Duodenal mucosa (tissue), 2 donors: ENCODE measurements around the gene SUSD6.

Experiments used
- H3K27ac ChIP-seq: one replicate; pipeline ENCODE4 v1.7.0; 2013; ENCODE audit warnings: low read depth, low read length
- H3K27me3 ChIP-seq, 2 donors: one replicate each; pipeline ENCODE4 v1.7.0; 2013; ENCODE audit warnings: low read length in 2 of 2, control low read depth in 1 of 2; ENCODE audit not compliant: insufficient read depth in 2 of 2, control insufficient read depth in 1 of 2
- H3K36me3 ChIP-seq, 2 donors: one replicate each; pipeline ENCODE4 v1.7.0; 2013; ENCODE audit warnings: low read length in 2 of 2, control low read depth in 1 of 2; ENCODE audit not compliant: insufficient read depth in 2 of 2, control insufficient read depth in 1 of 2
- H3K4me1 ChIP-seq, 2 donors: one replicate each; pipeline ENCODE4 v1.7.0; 2013; ENCODE audit warnings: low read length in 2 of 2, control low read depth in 1 of 2; ENCODE audit not compliant: insufficient read depth in 2 of 2, control insufficient read depth in 1 of 2
- H3K4me3 ChIP-seq, 2 donors: one replicate each; pipeline ENCODE4 v1.7.0; 2013; ENCODE audit warnings: low read length in 2 of 2, low read depth in 1 of 2
- H3K9ac ChIP-seq, 2 donors: one replicate each; pipeline ENCODE4 v1.7.0; 2013; ENCODE audit warnings: low read length in 2 of 2, low read depth in 1 of 2
- H3K9me3 ChIP-seq, 2 donors: one replicate each; pipeline ENCODE4 v1.7.0; 2013; ENCODE audit warnings: low read length in 2 of 2, control low read depth in 1 of 2; ENCODE audit not compliant: control insufficient read depth in 1 of 2

Gene SUSD6

DNA sequence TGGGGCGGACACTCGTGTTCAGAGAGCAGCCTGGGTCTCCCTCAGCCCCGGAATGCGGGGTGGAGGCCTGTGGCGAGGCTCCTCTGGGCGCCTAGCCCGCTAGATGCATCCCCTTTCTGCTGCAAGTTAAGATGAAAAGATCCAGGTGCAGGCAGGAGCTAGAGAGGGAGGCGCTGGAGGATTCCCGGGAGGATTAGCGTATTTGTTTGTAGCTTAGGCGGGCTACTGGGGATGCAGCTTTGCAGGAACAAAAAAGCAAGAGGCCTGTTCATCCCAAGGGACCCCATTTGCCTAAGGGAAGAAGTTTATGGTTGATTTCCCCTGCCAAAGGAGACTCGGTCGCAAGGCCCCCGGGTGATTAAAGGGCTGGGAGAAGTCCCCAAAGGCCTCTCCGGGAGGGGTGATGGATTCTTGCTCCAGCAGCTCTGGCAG lies 37.5 kb upstream of the SUSD6 start:
- Histone ChIP-seq H3K9me3 (no peaks in the 10 kb centered on the region), H3K27me3 (peaks cover 43 to 52% of the 10 kb centered on the region in 2 donors), H3K4me3 (no peak overlapping the region), H3K4me1 (peaks cover 0 to 16% of the 10 kb centered on the region in 2 donors), H3K27ac (no peak overlapping the region), H3K9ac (no peak overlapping the region), H3K36me3 (no peaks in the 10 kb centered on the region)

DNA sequence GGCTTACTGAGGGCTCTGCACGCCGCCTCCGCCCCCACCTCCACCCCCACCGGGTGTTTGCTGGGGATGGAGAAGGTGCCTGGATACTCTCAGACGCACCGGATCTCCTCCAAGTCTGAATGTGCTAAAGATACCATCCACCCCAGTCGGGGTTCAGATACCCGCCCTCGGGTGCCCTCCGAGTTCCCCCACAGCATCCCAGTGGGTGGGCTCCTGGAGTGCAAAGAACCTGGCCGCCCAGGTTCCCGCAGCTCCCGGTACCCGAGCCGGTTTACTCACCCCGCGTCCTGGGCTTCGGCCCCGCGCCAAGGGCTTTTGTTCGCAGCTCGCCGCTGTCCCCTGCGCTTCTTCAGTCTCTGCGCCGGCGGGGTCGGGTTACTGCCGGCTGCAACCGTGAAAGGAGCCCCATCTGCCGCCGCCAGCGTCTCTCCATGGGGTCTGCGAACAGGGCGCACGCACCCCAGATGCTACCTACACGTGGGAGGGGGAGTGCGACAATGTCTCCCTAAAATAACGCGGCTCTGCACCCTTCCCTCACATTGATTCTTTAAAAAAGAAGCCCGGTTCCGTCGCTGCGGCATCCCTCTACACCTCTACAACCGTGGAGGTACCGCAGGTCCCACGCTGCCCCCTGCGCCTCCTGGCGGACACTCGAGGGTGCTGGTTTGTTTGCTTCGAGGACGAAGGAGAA lies 37.0 kb upstream of the SUSD6 start, which contains the start of gene CCDC177:
CCDC177 (minus strand) TSS at position 609 of the 691 bp plus-strand sequence. CDS start 1,249 bp downstream, outside the sequence.
- Histone ChIP-seq H3K9ac (no peak within 1 kb of the TSS), H3K27me3 (peaks cover 43 to 47% of the 10 kb centered on the region in 2 donors), H3K27ac (no peak within 1 kb of the TSS), H3K4me3 (peak within 1 kb of the TSS in 1 of 2 donors; percentile 48), H3K9me3 (no peaks in the 10 kb centered on the region), H3K4me1 (peaks cover 2 to 16% of the 10 kb centered on the region in 2 donors), H3K36me3 (no peaks in the 10 kb centered on the region)

DNA sequence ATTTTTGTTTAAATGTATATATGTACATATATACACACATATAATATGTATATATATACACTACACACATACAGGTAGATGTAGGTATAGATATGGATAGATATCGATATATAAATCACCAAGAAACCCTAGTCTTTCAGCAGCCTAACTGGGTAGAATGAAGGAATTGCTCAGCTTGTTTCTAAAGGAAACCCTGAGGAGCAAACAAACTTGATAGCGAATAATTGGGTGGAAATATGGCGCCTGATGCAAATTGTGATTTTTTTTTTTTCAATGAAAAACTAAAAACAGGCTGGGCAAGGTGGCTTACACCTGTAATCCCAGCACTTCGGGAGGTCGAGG lies 36.5 kb upstream of the SUSD6 start:
- Histone ChIP-seq H3K9me3 (no peaks in the 10 kb centered on the region), H3K27me3 (peaks cover 39 to 46% of the 10 kb centered on the region in 2 donors), H3K27ac (no peak overlapping the region), H3K36me3 (no peaks in the 10 kb centered on the region), H3K4me1 (peaks cover 7 to 20% of the 10 kb centered on the region in 2 donors), H3K4me3 (no peak overlapping the region), H3K9ac (no peak overlapping the region)

DNA sequence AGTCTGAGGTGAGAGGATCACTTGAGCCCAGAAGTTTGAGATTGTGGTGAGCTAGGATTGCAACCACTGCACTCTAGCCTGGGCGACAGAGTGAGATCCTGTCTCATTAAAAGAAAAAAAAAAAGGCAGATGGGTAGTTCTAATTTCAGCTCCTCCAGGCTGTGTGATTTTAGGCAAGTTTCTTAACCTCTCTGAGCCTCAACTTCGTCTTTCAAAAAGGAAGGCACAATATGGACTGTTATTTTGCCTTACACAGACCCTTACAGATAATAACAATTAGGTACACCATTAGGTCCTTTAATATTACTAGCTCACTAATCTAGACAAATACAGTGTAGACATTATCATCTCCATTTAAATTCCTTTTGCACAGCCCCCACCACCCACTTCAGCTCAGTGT lies 31.9 kb upstream of the SUSD6 start:
- Histone ChIP-seq H3K9me3 (no peaks in the 10 kb centered on the region), H3K36me3 (no peaks in the 10 kb centered on the region), H3K4me3 (no peak overlapping the region), H3K27me3 (peaks cover 9 to 10% of the 10 kb centered on the region in 2 donors), H3K9ac (no peak overlapping the region), H3K4me1 (peaks cover 11 to 12% of the 10 kb centered on the region in 2 donors), H3K27ac (no peak overlapping the region)

DNA sequence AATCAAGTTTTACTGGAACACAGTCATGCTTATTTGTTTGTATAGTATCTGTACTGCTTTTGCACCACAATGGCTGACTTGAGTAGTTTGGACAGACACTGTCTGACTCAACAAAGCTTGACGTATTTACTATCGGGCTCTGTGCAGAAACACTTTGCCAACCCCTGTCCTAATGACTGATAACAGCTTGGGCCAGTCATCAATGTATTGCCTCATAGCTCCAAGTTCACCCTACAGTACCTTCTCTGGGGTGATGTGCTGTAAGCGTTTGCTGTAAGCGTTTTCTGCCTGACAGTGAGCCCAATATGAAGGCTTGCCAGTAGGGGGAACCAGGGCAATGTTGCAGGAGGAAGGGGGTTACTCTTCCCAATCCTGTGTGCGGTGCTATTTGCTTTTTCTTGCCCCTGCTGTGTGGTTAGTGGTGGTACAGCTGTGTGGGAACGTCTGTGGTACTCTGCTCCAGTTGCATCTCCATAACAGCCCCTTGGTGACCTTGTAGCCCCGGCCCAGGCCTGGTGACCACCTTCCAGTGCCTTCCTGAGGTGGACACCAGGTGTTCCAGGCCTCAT lies 31.3 kb upstream of the SUSD6 start:
- Histone ChIP-seq H3K4me3 (no peak overlapping the region), H3K36me3 (no peaks in the 10 kb centered on the region), H3K27me3 (peaks cover 7% of the 10 kb centered on the region in 2 donors), H3K9ac (no peak overlapping the region), H3K4me1 (peaks cover 9 to 12% of the 10 kb centered on the region in 2 donors), H3K9me3 (no peaks in the 10 kb centered on the region), H3K27ac (no peak overlapping the region)

DNA sequence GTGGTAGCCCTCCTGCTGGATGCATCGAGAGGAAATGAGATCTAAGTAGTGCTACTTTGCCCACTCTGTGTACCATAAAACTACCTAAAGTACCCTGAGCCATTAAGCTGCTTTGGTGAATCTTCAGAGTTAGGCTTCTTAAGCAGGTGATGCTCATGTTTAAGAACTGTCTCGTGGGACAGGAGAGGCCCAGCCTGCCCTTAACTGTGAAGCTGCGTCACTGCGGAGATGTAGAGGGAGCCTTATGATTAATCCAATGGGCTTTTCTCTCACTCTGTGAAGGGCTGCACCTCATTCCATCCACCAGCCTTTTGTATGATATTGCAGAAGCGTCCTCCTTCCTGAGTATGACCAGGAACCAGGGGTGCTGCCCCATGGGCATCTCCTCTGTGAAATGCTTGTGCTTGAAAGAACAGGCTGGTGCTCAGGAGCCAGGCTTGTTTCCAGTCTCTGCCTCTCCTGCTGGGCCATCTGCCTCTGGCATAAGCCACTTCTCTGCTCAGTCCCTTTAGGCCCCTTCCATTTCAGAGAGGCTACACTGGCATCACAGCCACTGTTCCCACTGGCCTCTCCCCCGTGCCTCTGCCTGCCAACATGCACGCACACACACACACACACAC lies 30.0 kb upstream of the SUSD6 start:
- no peak overlapping the region for H3K9ac ChIP-seq
- H3K9me3 ChIP-seq: no peaks in the 10 kb centered on the region
- peaks cover 9 to 13% of the 10 kb centered on the region in 2 donors for H3K4me1 ChIP-seq
- H3K27ac ChIP-seq: no peak overlapping the region
- H3K27me3 ChIP-seq: peaks cover 3% of the 10 kb centered on the region in 2 donors
- no peaks in the 10 kb centered on the region for H3K36me3 ChIP-seq
- no peak overlapping the region for H3K4me3 ChIP-seq

DNA sequence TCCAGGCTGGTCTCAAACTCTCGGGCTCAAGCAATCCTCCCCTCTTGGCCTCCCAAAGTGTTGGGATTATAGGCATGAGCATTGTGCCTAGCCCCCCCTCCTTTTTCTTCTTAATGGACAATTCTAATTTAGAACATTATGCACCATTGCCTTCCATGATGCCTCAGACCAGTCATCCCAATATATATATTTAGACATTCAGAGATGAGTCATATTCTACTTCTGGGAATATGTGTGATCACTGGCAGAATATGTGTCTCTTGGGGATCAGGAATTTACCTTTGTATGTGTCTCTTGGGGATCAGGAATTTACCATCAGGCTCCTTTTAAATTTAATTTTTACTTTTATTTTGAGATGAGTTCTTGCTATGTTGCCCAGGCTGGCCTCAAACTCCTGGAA lies 29.2 kb upstream of the SUSD6 start:
- no peaks in the 10 kb centered on the region for H3K27me3 ChIP-seq
- H3K9ac ChIP-seq: no peak overlapping the region
- H3K4me1 ChIP-seq: peaks cover 11 to 19% of the 10 kb centered on the region in 2 donors
- H3K27ac ChIP-seq: no peak overlapping the region
- H3K9me3 ChIP-seq: no peaks in the 10 kb centered on the region
- H3K36me3 ChIP-seq: no peaks in the 10 kb centered on the region
- no peak overlapping the region for H3K4me3 ChIP-seq

DNA sequence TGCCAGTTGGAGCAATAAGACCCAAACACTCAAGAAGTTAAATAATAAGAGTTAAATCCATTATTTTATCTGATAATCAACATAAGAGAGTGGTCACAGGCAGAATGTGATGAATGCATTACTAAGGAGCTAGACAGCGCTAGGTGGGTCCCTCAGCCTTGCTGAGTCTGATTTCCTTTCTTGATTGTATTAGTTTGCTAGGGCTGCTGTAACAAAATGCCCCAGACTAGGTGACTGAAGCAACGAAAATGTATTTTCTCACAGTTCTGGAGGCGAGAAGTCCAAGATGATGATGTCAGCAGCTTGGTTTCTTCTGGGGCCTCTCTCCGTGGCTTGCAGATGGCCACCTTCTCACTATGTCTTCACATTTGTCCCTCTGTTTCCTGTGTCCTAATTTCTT lies 28.6 kb upstream of the SUSD6 start:
- no peaks in the 10 kb centered on the region for H3K9me3 ChIP-seq

DNA sequence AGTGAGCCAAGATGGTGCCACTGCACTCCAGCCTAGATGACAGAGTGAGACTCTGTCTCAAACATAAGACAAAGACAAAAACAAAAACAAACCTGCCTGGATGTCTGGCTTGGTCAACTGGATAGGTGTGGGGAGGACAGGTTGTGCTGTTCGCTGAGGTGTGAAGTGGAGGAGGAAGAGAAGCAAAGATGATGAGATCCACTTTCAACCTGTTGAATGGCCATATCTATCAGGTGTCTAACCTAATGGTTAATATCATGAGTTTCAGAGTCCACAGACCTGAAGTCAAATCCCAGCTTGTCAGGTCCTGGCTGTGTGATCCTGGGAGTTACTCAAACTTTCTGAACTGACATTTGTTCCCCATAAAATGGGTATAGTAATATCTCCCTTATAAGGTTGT lies 27.0 kb upstream of the SUSD6 start:
- Histone ChIP-seq H3K9me3 (no peaks in the 10 kb centered on the region), H3K27me3 (no peaks in the 10 kb centered on the region), H3K27ac (no peak overlapping the region), H3K4me3 (no peak overlapping the region), H3K4me1 (peaks cover 16 to 24% of the 10 kb centered on the region in 2 donors), H3K36me3 (no peaks in the 10 kb centered on the region), H3K9ac (no peak overlapping the region)

More for the DNA sequence above, 28.6 kb upstream of the SUSD6 start:
- Histone ChIP-seq H3K4me1 (peaks cover 17 to 25% of the 10 kb centered on the region in 2 donors), H3K9ac (no peak overlapping the region), H3K4me3 (no peak overlapping the region), H3K36me3 (no peaks in the 10 kb centered on the region), H3K27me3 (no peaks in the 10 kb centered on the region), H3K27ac (no peak overlapping the region)

DNA sequence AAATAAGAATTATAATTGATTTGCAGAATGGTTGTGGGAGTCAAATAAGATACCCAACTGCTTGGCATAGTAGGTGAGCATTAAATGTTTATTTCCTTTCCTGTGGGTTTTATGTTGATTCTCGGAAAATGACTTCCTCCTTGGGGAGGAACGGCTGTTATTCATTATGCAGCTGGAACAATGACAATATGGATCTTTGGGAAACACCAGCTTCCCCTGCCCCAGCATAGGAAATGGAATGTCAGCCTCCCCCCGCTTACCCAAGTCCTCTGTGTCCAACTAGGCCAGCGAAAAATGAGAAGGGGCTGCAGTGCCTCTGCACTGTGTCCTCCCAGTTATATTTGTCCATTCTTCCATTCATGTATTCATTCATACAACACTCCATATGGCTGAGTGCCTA lies 25.0 kb upstream of the SUSD6 start:
- Histone ChIP-seq H3K4me1 (peaks cover 8 to 13% of the 10 kb centered on the region in 2 donors), H3K27ac (no peak overlapping the region), H3K27me3 (no peaks in the 10 kb centered on the region), H3K9me3 (no peaks in the 10 kb centered on the region), H3K4me3 (no peak overlapping the region), H3K9ac (no peak overlapping the region), H3K36me3 (no peaks in the 10 kb centered on the region)
